ENCODE results near the gene ZNF891.

The ZNF891 gene

DNA sequence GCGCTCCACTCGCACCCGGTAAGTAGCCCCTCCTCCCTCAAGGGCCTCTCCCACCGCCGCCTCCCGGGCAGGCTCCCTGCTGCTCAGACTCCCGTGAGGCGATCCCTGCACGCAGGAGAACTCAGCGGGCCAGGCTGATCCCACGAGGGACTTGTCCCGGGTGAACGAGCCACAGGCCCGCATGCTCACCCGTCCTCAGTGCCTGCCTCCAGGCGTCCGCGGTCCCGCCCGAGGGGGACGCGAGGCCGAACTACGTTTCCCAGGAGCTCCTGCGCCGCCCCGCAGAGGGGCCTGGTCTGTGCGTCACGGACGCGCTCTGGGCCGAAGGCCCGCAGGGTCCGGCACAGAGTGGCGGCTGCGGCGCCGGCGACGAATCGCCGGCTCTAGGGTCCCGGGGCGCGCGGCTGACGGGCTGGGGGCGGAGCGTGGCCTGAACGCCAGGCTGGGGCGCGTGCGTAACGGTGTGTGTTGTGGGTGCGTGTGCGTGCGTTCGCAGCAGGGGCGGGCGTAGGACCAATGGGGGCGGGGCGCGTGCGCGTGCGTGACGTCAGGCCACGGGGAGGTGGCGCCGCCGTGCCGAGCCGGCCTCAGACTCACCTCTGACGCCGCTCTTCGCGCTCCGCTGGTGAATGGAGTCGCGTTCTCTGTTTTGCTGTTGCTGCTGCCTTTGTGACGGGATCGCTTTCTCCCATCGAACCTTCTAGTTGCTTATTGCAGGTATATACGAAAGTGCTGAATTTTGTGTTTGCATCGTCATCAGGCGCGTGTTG, at the start of gene ZNF891, which contains the start of gene ZNF10:
TSS of gene ZNF891 (minus strand) at position 237 of the 770 bp plus-strand sequence. CDS start 8,356 bp downstream, outside the sequence.
TSS of gene ZNF10 (plus strand) at position 590 of the 770 bp plus-strand sequence. CDS start 13,866 bp downstream, outside the sequence.
- peak; percentile 87 to 97 for DNase-seq (ENCODE audit: low spot score in 2 of 2)
- Histone ChIP-seq H3K27me3 (ENCODE audit: low read depth) (no peaks in the 10 kb centered on the region), H3K4me1 (peaks cover 2% of the 10 kb centered on the region), H3K36me3 (replicated peaks) (peaks cover 3% of the 10 kb centered on the region; the same call in 1 of the 2 replicates), H3K9me3 (peaks cover 9% of the 10 kb centered on the region), H3K4me3 (peak within 1 kb of the TSS; percentile 89)
- in situ Hi-C loops (cut with MboI; ENCODE audit: low sequenced_read_pairs), result no loop called here

DNA sequence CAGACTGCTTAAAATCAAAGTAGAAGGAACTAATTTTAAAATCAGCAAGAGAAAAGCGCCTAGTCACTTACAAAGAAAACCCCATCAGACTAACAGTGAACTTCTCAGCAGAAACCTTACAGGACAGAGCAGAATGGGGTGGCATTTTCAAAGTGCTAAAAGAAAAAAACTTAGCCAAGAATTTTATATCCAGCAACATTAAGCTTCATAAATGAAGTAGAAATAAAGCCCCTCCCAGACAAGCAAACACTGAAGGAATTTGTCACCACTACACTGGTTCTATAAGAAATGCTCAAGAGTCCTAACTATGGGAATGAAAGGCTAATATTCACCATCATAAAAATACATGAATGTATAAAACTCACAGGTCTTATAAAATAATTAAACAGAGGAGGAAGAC, 44.8 kb upstream of the ZNF891 start:
- H3K9me3 ChIP-seq, result peaks cover 2% of the 10 kb centered on the region; the same call in 1 of the 2 replicates
- H3K27me3 ChIP-seq (ENCODE audit: low read depth), result no peaks in the 10 kb centered on the region
- in situ Hi-C loops (cut with MboI; ENCODE audit: low sequenced_read_pairs), result no loop called here

DNA sequence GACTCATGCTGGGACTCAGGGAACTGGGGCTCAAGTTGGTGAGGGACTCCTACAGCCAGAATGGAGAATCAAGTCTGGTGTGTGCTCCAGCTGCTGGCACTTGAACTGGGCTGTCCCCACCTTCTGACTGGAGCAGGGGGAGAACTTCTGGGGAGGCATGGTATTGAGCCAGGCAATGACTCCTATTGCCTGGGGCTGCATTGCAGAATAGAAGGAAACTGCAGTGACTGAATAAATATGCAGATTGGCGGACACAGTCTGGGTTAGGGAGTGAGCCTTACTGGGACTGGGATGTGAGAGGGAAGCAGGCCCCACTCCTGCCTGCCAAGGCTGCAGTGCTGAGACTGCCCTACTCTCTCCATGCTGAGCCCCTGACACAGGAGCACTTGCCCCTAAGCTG, 42.4 kb upstream of the ZNF891 start:
- in situ Hi-C loops (cut with MboI; ENCODE audit: low sequenced_read_pairs), result no loop called here
- H3K4me3 ChIP-seq, result no peak overlapping the region
- H3K27me3 ChIP-seq (ENCODE audit: low read depth), result no peaks in the 10 kb centered on the region
- H3K9me3 ChIP-seq, result peaks cover 2% of the 10 kb centered on the region; the same call in 1 of the 2 replicates
- DNase-seq (ENCODE audit: low spot score in 2 of 2), result no peak
- no peaks in the 10 kb centered on the region for H3K36me3 ChIP-seq (replicated peaks)
- H3K4me1 ChIP-seq, result no peaks in the 10 kb centered on the region

More for the DNA sequence above, 44.8 kb upstream of the ZNF891 start:
- Histone ChIP-seq H3K4me1 (no peaks in the 10 kb centered on the region), H3K36me3 (replicated peaks) (no peaks in the 10 kb centered on the region), H3K4me3 (no peak overlapping the region)
- DNase-seq (ENCODE audit: low spot score in 2 of 2), result no peak

DNA sequence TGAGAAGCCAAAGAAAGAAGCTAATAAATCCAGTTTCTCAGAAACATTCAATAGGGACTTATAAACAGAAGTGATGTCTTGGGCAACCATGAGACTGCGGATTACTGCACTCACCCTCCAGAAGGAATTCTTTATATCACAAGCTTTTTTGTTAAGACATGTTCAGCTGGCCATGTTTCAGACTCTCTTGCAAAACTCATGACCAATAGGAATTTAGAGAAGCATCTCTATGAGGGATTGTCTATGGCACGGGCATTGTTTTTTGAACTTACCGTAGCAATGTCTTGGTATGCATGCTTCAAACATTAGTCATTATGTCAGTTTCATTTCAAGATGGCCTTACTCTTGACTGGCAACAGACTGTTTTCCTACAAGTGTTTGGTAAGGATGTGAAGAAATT, 35.7 kb upstream of the ZNF891 start:
- H3K9me3 ChIP-seq, result peaks cover 2% of the 10 kb centered on the region
- in situ Hi-C loops (cut with MboI; ENCODE audit: low sequenced_read_pairs), result no loop called here
- DNase-seq (ENCODE audit: low spot score in 2 of 2), result no peak
- no peaks in the 10 kb centered on the region for H3K36me3 ChIP-seq (replicated peaks)
- no peak overlapping the region for H3K4me3 ChIP-seq
- H3K27me3 ChIP-seq (ENCODE audit: low read depth), result no peaks in the 10 kb centered on the region
- H3K4me1 ChIP-seq, result no peaks in the 10 kb centered on the region

DNA sequence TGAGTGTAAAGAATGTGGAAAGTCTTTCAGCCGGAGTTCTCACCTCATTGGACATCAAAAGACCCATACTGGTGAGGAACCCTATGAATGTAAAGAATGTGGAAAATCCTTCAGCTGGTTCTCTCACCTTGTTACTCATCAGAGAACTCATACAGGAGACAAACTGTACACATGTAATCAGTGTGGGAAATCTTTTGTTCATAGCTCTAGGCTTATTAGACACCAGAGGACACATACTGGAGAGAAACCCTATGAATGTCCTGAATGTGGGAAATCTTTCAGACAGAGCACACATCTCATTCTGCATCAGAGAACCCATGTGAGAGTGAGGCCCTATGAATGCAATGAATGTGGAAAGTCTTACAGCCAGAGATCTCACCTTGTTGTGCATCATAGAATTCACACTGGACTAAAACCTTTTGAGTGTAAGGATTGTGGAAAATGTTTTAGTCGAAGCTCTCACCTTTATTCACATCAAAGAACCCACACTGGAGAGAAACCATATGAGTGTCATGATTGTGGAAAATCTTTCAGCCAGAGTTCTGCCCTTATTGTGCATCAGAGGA, 26.1 kb upstream of the ZNF891 start:
- H3K9me3 ChIP-seq, result peaks cover 22% of the 10 kb centered on the region
- in situ Hi-C loops (cut with MboI; ENCODE audit: low sequenced_read_pairs), result no loop called here

DNA sequence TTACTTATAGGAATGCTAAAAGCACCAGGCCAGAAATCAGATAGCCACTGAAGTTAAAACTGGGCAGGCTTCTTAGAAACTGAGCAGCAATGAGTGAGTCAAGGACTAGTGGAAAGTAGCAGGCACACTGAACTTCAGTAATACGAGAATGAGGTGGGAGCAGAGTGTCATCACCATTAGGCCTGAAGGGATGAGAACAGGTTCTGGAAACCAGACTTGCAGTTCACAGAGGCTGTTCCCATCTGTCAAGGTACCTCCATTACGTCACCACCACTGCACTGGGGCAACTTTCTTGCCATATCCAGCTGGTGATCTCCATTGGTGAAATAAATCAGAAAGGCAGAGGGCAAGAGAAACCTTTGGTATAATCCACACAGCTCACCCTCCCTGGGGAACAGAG, 15.9 kb upstream of the ZNF891 start:
- no peaks in the 10 kb centered on the region for H3K27me3 ChIP-seq (ENCODE audit: low read depth)
- H3K36me3 ChIP-seq (replicated peaks), result peaks cover 6% of the 10 kb centered on the region
- DNase-seq (ENCODE audit: low spot score in 2 of 2), result no peak
- no peak overlapping the region for H3K4me3 ChIP-seq
- H3K4me1 ChIP-seq, result no peaks in the 10 kb centered on the region
- in situ Hi-C loops (cut with MboI; ENCODE audit: low sequenced_read_pairs), result no loop called here
- peaks cover 6% of the 10 kb centered on the region for H3K9me3 ChIP-seq

More for the DNA sequence above, 26.1 kb upstream of the ZNF891 start:
- Histone ChIP-seq H3K4me3 (no peak overlapping the region), H3K27me3 (ENCODE audit: low read depth) (no peaks in the 10 kb centered on the region), H3K36me3 (replicated peaks) (peaks cover 48% of the 10 kb centered on the region), H3K4me1 (no peaks in the 10 kb centered on the region)
- DNase-seq (ENCODE audit: low spot score in 2 of 2), result no peak

DNA sequence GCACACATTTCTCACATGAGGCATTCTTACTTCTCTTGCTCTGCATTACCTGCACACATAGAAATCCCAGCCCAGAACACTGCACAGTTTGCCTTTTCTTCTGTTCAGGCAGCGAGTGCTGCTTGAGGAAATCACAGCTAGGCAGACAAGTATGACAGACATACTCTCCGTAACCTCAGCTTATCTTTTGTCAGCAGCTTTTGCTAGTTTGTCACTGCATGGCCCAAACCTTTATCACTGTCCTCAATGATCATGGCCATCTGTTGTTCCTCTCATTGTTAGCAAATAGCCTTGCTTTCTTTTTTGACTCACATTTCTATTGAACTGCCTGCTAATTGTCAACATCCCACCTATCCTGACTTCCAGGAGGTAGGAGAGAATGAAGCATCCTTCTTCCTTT, 5.7 kb upstream of the ZNF891 start:
- DNase-seq (ENCODE audit: low spot score in 2 of 2), result no peak
- Histone ChIP-seq H3K9me3 (peaks cover 4% of the 10 kb centered on the region; the same call in 1 of the 2 replicates), H3K36me3 (replicated peaks) (peaks cover 11% of the 10 kb centered on the region), H3K27me3 (ENCODE audit: low read depth) (no peaks in the 10 kb centered on the region), H3K4me1 (peaks cover 2% of the 10 kb centered on the region; the same call in 1 of the 2 replicates), H3K4me3 (no peak overlapping the region)
- in situ Hi-C loops (cut with MboI; ENCODE audit: low sequenced_read_pairs), result no loop called here

DNA sequence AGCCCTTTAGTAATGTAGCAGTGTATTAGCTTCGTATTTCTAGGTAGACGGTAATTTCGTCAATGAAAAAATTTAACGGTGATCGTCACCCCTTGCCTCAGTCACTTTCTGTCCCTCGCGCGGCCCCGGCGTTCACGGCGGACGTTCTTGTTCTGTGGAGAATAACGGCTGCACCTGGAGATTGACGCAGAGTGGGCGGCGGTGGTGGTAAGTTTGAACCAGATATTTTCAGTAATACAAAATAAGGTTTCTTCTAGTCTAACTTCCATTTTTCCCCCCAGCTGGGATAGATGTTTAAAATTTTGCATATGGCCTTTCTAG, 694 bp upstream of the ZNF891 start:
- Histone ChIP-seq H3K9me3 (peaks cover 4% of the 10 kb centered on the region), H3K4me3 (peak overlapping the region; percentile 89), H3K4me1 (peaks cover 2% of the 10 kb centered on the region), H3K27me3 (ENCODE audit: low read depth) (no peaks in the 10 kb centered on the region), H3K36me3 (replicated peaks) (peaks cover 3% of the 10 kb centered on the region; the same call in 1 of the 2 replicates)
- peak in 1 of 2 experiments; percentile 44 for DNase-seq (ENCODE audit: low spot score in 2 of 2)
- in situ Hi-C loops (cut with MboI; ENCODE audit: low sequenced_read_pairs), result no loop called here

DNA sequence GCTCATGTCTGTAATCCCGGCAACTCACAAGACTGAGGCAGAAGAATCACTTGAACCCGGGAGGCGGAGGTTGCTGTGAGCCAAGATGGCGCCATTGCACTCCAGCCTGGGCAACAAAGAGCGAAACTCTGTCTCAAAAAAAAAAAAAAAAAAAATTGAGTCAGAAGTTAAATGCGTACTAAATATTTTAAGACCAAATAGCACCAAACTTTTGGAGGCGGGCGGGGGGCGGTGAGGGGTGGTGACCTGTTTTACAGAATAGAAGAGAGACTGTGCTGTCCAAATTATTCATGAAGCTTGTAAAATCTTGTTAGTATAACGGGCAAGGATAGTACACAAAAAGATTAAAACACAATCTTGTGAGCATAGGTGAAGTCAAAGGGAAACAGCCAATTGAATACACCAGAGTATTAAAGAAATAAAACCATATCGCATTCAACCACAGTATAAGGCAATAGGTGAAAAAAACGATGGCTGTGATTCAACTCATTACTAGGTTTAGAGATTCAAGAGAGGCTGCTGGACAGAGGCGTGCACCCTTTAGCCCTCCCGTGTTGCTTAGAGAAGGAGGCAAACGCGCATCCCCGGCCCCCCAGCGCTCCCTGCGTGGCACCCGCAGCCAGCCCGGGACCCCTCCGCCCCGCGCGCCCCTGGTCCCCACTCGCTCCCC, 571 bp downstream of the ZNF891 start:
- in situ Hi-C loops (cut with MboI; ENCODE audit: low sequenced_read_pairs), result no loop called here
- Histone ChIP-seq H3K36me3 (replicated peaks) (peaks cover 3% of the 10 kb centered on the region; the same call in 1 of the 2 replicates), H3K9me3 (peaks cover 12% of the 10 kb centered on the region), H3K4me1 (peaks cover 2% of the 10 kb centered on the region), H3K4me3 (peak overlapping the region; percentile 89), H3K27me3 (ENCODE audit: low read depth) (no peaks in the 10 kb centered on the region)
- peak; percentile 16 to 27 for DNase-seq (ENCODE audit: low spot score in 2 of 2)

DNA sequence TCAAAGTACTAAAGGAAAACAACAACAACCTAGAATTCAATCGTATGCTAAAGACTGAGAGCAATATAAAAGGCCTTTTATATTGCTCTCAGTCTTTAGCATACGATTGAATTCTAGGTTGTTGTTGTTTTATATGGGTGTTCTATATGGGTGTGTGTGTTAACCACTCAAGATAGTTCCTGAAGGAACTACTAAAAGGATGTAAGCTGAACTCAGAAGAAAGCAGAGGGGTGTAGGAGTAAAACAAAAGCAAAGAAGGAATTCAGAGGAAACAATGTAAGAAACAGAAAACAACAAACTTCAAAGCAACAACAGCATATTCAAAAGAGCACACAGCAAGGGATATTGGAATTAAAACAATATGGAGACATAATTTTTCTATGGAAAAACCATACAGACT, 5.4 kb downstream of the ZNF891 start:
- Histone ChIP-seq H3K36me3 (replicated peaks) (peaks cover 11% of the 10 kb centered on the region), H3K9me3 (peaks cover 30% of the 10 kb centered on the region), H3K4me3 (no peak overlapping the region), H3K4me1 (no peaks in the 10 kb centered on the region; the same call in none of the 2 replicates), H3K27me3 (ENCODE audit: low read depth) (no peaks in the 10 kb centered on the region)
- in situ Hi-C loops (cut with MboI; ENCODE audit: low sequenced_read_pairs), result no loop called here
- no peak for DNase-seq (ENCODE audit: low spot score in 2 of 2)

DNA sequence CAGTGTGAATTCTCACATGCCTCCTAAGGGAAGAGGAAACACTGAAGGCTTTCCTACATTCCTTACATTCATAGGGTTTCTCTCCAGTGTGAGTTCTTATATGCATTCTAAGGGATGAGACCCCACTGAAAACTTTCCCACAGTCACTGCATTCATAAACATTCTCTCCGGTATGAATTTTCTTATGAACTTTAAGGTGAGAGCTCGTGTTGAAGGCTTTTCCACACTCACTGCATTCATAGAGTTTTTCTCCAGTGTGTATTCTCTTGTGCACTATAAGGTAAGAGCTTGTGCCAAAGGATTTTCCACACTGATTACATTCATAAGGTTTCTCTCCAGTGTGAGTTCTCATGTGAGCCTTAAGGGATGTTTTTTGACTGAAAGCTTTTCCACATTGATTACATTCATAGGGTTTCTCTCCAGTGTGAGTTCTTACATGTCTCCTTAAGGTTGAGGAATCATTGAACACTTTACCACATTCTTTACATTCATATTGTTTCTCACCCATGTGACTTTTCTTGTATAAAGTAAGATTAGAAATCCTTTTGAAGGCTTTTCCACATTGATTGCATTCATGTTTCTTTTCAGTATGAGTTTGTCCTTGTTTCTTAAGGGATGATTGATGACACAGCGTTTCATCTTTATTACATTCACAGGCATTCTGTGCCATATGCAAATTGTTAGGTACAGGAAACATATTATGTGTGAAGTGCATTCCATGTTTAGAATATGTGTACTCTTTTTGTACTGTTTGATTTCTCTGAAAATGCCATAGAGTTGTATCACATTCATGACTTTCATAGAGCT, 9.5 kb downstream of the ZNF891 start:
- in situ Hi-C loops (cut with MboI; ENCODE audit: low sequenced_read_pairs), result no loop called here
- no peak for DNase-seq (ENCODE audit: low spot score in 2 of 2)
- no peaks in the 10 kb centered on the region for H3K4me1 ChIP-seq
- peaks cover 38% of the 10 kb centered on the region for H3K9me3 ChIP-seq
- H3K4me3 ChIP-seq, result no peak overlapping the region
- peaks cover 11% of the 10 kb centered on the region; the same call in 1 of the 2 replicates for H3K36me3 ChIP-seq (replicated peaks)
- no peaks in the 10 kb centered on the region for H3K27me3 ChIP-seq (ENCODE audit: low read depth)

DNA sequence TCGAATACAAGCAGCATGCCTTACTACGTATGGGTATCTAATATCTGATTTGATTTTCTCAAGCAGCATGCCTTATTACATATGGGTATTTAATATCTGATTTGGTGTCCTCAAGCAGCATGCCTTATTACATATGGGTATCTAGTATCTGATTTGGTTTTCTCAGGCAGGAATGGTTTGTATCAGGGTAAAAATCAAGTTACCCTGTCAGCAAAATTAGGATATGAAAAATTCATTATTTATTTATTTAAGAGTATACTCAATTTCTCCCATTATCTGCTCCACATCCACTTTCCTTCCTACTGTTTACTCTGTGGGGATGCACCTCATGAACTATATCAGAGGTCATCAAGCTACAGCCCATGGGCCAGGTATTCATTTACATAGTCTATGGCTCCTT, 21.9 kb downstream of the ZNF891 start:
- peaks cover 44% of the 10 kb centered on the region for H3K9me3 ChIP-seq
- H3K36me3 ChIP-seq (replicated peaks), result peaks cover 23% of the 10 kb centered on the region
- in situ Hi-C loops (cut with MboI; ENCODE audit: low sequenced_read_pairs), result no loop called here
- H3K4me1 ChIP-seq, result no peaks in the 10 kb centered on the region
- DNase-seq (ENCODE audit: low spot score in 2 of 2), result no peak
- H3K27me3 ChIP-seq (ENCODE audit: low read depth), result no peaks in the 10 kb centered on the region
- H3K4me3 ChIP-seq, result no peak overlapping the region

DNA sequence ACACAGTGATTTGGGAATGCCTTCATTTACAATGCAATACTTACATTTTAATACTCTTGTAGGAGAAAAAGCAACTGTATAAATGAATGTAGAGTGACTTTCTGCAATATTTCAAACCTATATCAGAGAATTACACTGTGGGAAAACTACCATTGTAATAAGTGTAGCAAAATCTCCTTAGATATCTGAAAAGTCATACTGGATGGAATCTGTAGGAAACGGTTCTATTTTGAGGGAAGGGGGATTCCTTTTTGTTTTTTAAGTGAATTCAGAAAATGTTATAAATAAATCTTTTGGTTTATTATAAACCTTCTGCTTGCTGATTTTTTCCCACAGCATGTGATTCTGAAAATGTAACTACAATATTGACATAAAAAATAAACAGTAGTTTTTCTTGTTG, 23.0 kb downstream of the ZNF891 start:
- Histone ChIP-seq H3K36me3 (replicated peaks) (peaks cover 23% of the 10 kb centered on the region), H3K4me3 (no peak overlapping the region), H3K9me3 (peaks cover 40% of the 10 kb centered on the region), H3K4me1 (no peaks in the 10 kb centered on the region), H3K27me3 (ENCODE audit: low read depth) (no peaks in the 10 kb centered on the region)
- no peak for DNase-seq (ENCODE audit: low spot score in 2 of 2)
- in situ Hi-C loops (cut with MboI; ENCODE audit: low sequenced_read_pairs), result no loop called here

Data from HAP-1 (cell line).